HL-60/S4 (cell line): ENCODE measurements around the gene YPEL1.

Source experiments
- in situ Hi-C: fragments of 300-500 bp; cut with MboI; formaldehyde crosslinking; loops from 2 replicates; pipeline ENCODE4 v1.14.3; 2022; ENCODE audit warnings: low sequenced_read_pairs

The YPEL1 gene

GRCh38 chr22:21735200-21736083, at the start of gene YPEL1:
YPEL1 (minus strand) TSS chr22:21735794; CDS start chr22:21710744, 25,050 bp downstream.
- in situ Hi-C loops = no loop called here

GRCh38 chr22:21780259-21780658, 44.7 kb upstream of the YPEL1 start:
- in situ Hi-C loops = no loop called here

GRCh38 chr22:21779444-21779843, 43.9 kb upstream of the YPEL1 start:
- in situ Hi-C loops = no loop called here

GRCh38 chr22:21778705-21779363, 43.2 kb upstream of the YPEL1 start:
- in situ Hi-C loops = no loop called here

- in situ Hi-C loops = no loop called here
Observed at GRCh38 chr22:21771631-21771976, 36.0 kb upstream of the YPEL1 start.

GRCh38 chr22:21768435-21768834, 32.8 kb upstream of the YPEL1 start:
- in situ Hi-C loops = no loop called here

- in situ Hi-C loops = no loop called here
Observed at GRCh38 chr22:21766691-21767462, 31.3 kb upstream of the YPEL1 start.

GRCh38 chr22:21765909-21766529, 30.4 kb upstream of the YPEL1 start:
- in situ Hi-C loops = no loop called here

GRCh38 chr22:21764038-21764804, 28.6 kb upstream of the YPEL1 start:
- in situ Hi-C loops = no loop called here

- in situ Hi-C loops = no loop called here
Observed at GRCh38 chr22:21762712-21763581, 27.4 kb upstream of the YPEL1 start.

GRCh38 chr22:21761994-21762680, 26.5 kb upstream of the YPEL1 start:
- in situ Hi-C loops = no loop called here

- in situ Hi-C loops = no loop called here
Observed at GRCh38 chr22:21761086-21761485, 25.5 kb upstream of the YPEL1 start.

GRCh38 chr22:21760640-21761039, 25.0 kb upstream of the YPEL1 start:
- in situ Hi-C loops = no loop called here

GRCh38 chr22:21759646-21760376, 24.2 kb upstream of the YPEL1 start:
- in situ Hi-C loops = no loop called here

- in situ Hi-C loops = no loop called here
Observed at GRCh38 chr22:21759093-21759492, 23.5 kb upstream of the YPEL1 start.

GRCh38 chr22:21758091-21758864, 22.7 kb upstream of the YPEL1 start:
- in situ Hi-C loops = no loop called here

GRCh38 chr22:21755851-21756284, 20.3 kb upstream of the YPEL1 start:
- in situ Hi-C loops = no loop called here
